HTERT RPE-1 (cell line): ENCODE results near the gene RPS3A.
"Not testable (repeated sequence)": the region's sequence is repeated elsewhere in the genome, so short reads cannot be mapped to it uniquely, and the experiment has no call there.

Source experiments
- in situ Hi-C: fragments of 300-500 bp; cut with MboI; formaldehyde crosslinking; loops from 4 replicates; pipeline ENCODE4 v1.14.3; 2020; ENCODE audit warnings: low sequenced_read_pairs

RPS3A gene

DNA sequence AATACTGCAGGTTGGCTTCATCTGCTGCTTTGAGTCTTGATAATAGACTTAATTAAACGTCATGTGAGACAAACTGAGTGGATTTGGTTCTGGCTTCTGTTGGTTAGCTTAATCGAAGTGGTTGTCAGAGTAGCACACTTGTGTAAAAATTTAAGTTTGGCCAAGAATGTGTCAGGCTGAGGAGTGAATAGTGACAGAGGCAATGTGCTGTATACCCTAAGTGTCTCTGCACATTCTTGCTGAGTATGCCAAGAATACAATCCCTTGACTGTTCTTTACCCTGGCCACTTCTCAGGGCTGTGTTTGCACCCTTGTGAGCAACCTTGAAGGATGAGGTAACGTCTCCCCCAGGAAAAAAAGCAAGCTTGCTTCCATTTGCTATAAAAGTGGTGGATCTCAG, 14.9 kb downstream of the RPS3A start:
- in situ Hi-C loops: no loop called here

DNA sequence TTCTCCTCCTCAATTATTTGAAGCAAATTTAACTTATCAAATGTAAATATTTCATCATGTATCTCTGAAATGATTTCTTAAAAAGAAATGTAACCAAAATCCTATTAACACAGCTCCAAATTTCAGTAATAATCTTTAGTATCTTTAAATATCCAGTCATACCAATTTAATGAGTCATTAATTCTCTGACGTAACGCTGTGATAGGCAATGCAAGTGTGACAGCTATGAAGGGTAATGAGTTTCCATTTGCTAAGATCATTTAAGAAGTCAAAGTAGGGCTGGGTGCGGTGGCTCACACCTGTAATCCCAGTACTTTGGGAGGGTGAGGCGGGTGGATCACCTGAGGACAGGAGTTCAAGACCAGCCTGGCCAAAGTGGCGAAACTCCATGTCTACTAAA, 15.6 kb downstream of the RPS3A start:
- in situ Hi-C loops: no loop called here

GRCh38 chr4:151117371-151117962, 18.0 kb downstream of the RPS3A start:
- in situ Hi-C loops: no loop called here

- in situ Hi-C loops: no loop called here
Measured at GRCh38 chr4:151129796-151130195, 30.4 kb downstream of the RPS3A start.

DNA sequence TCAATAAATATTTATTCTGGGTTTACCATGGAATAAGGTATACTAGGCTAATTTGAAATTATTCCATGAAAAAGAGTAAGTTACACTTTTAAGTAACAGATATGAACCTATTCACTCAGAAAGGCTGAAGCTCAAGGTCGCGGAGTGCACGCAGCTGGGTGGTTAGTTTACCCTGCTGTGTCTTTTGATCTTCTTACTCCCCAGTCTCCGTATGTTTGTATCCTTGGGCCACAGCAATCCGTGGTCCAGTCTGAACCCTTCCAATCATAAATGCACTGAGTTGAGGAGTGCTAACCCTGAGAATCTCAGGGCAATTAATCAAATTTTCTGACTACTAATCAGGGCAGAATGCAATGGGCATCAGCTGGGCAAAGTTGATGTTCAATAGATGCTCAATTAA, 33.9 kb downstream of the RPS3A start:
- in situ Hi-C loops: no loop called here

DNA sequence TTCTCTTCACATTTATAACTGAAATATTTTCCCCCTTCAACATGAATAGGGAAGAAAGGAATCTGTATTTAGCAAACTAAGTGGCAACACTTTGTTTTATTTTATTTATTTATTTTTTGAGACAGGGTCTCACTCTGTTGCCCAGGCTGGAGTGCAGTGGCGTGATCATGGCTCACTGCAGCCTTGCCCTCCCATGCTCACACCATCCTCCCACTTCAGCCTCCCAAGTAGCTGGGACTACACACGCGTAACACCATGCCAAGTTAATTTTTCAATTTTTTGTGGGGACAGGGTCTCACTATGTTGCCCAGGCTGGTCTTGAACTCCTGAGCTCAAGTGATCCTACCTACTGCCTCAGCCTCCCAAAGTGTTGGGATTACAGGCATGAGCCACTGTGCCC, 36.6 kb downstream of the RPS3A start:
- in situ Hi-C loops: not testable (repeated sequence)

GRCh38 chr4:151139814-151140213, 40.4 kb downstream of the RPS3A start:
- in situ Hi-C loops: no loop called here

- in situ Hi-C loops: no loop called here
Measured at GRCh38 chr4:151142758-151143157, 43.3 kb downstream of the RPS3A start.

DNA sequence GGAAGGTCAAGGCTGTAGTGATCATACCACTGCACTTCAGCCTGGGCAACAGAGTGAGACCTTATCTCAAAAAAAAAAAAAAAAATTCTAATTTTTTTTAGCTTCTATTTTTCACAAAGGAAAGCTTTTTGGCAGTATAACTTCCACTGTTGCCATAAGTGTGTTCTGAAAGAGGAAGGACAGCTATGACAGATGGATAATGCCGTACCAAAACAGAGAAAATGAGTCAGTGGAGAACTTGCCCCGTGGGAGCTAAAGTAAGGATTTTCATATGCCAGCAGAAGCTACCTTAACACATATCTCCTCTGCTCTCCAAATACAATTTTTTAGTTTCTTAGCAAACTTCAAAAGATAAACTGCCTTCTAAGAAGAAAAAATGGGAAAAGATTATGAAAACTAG, 43.7 kb downstream of the RPS3A start:
- in situ Hi-C loops: no loop called here

DNA sequence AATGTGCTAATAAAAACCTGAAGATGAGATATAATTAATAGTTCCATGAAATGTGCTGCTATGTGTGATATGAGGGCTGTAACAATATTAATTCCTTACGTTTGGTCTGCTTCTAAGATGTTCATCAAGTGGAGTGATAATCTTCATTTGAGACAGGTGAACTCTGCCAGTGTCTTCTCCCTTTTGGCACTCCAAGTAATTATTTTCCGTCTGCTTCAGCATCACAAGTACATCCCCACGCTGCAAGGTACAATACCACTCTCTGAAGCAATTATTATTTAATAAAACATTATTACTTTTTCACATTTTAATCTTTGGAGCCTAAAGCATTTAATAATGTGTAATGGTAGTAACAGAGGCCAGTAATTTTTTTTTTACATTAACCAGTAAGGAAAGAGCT, 44.4 kb downstream of the RPS3A start:
- in situ Hi-C loops: no loop called here

DNA sequence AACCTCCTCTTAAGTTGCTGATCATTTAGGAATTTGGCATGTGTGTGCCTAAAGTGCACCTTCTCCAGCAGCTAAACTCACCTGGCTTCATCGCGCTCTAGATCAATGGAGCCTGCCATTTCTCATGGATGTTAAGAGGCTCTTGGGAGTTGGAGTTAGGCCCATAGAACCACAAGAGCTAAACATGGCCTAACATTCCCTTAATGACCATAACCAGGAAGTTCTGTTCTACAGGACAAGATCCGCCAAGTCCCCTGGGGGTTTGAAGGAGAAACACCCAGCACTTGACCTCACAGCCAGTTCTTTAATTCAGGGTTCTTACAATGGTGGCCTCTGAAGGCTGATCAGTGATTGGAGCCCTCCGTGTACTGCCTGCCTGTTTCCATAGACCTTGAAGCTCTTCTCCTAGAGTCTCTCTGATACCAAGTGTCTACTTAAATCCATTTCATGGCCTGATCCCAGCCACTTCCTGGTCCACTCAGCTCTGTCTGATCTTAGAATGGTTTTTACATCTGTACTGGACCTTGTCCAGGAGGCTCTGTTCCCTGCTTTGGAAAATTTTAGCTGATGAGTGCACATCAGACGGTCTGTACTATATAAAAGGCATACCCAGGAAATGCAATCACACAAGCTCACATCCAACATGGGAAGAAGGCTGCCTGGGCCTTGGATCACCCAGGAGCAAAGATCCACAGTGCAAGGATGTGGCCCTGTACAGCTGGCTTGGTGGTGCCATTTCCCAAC, 45.1 kb downstream of the RPS3A start:
- in situ Hi-C loops: no loop called here

DNA sequence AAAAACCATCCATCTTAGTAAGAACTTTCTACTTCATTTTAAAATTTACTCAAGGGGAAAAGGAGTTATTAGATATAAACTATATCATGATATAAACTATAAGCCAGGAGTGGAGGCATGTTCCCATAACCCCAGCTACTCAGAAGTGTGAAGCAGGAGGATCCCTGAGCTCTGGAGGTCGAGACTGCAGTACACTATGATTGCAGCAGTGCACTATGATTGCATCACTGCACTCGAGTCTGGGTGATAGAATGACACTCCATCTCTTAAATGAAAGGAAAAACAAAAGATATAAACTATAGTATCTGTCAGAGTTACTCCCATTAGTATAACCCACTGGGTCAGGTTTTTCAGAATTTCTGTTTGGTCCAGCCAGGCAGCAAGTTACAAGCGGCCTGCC, 47.6 kb downstream of the RPS3A start:
- in situ Hi-C loops: no loop called here

GRCh38 chr4:151148261-151148660, 48.8 kb downstream of the RPS3A start:
- in situ Hi-C loops: no loop called here

DNA sequence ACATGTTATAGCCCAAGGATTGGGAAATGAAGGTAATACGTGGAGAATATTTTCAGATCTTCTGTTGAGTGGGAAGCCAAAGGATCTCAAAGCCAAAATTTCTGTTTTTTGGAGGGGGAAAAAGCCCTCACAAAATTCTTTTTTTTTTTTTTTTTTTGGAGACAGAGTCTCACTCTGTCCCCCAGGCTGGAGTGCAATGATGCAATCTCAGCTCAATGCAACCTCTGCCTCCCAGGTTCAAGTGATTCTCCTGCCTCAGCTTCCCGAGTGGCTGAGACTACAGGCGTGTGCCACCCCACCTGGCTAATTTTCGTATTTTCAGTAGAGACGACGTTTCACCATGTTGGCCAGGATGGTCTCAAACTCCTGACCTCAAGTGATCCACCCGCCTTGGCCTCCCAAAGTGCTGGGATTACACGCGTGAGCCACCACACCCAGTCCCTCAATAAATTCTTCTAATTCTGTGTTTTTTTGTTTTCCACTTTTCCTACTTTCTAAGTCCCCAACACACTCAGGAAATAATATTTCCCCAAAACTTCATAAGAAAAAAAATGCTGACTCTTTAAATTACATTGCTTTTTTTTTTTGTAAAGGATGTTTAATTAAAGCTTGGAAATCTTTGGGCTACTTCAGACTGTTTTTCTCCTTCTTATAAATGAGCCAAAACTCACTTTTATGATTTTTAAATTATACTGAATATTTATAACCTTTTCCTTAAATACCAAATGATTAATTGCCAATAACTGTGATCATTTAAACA, 51.6 kb downstream of the RPS3A start:
- in situ Hi-C loops: no loop called here

DNA sequence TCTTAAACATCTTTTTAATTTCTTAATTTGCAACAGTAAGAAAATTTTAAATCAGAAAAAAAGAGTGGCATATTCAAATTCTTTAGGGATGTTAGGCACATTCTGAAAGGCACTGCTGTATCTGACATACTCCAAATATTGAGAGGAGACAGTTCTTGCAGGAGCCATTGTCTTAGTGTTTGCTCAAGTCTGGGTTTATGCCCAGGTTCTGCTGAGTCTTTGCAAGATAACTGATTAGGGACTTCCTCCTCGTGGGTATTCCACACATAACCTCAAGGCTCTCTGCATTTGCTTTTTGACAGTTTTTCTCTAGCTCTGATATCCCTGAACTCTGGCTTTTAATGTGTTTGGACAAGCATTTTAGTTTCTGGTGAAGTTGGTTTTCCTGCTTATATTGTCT, 52.6 kb downstream of the RPS3A start:
- in situ Hi-C loops: no loop called here

GRCh38 chr4:151153585-151153984, 54.2 kb downstream of the RPS3A start:
- in situ Hi-C loops: no loop called here
